Mucosa of stomach (tissue), 1 donor: ENCODE results near the gene PRIM1.

Source experiments
- H3K27me3 ChIP-seq: one replicate; pipeline ENCODE4 v1.7.0; 2013; ENCODE audit warnings: mild to moderate bottlenecking, low read length; ENCODE audit not compliant: control insufficient read depth, insufficient read depth
- H3K36me3 ChIP-seq: one replicate; pipeline ENCODE4 v1.7.0; 2013; ENCODE audit warnings: low read length; ENCODE audit not compliant: control insufficient read depth, insufficient read depth
- H3K4me1 ChIP-seq: one replicate; pipeline ENCODE4 v1.7.0; 2013; ENCODE audit warnings: mild to moderate bottlenecking, low read length; ENCODE audit not compliant: control insufficient read depth, insufficient read depth
- H3K4me3 ChIP-seq: one replicate; pipeline ENCODE4 v1.7.0; 2013; ENCODE audit warnings: low read length
- H3K9ac ChIP-seq: one replicate; pipeline ENCODE4 v1.7.0; 2013; ENCODE audit warnings: mild to moderate bottlenecking, low read length, moderate library complexity
- H3K9me3 ChIP-seq: one replicate; pipeline ENCODE4 v1.7.0; 2013; ENCODE audit warnings: mild to moderate bottlenecking, low read length, moderate library complexity; ENCODE audit not compliant: control insufficient read depth
- donor health status: Pancreatic carcinoma.

PRIM1 gene

GRCh38 chr12:56723352-56723751 is 28.8 kb downstream of the PRIM1 start:
- peaks cover 4% of the 10 kb centered on the region for H3K36me3 ChIP-seq
- H3K4me3 ChIP-seq = no peak overlapping the region
- H3K9ac ChIP-seq = peak overlapping the region; percentile 29
- H3K4me1 ChIP-seq = peaks cover 48% of the 10 kb centered on the region
- no peaks in the 10 kb centered on the region for H3K27me3 ChIP-seq
- no peaks in the 10 kb centered on the region for H3K9me3 ChIP-seq

- Histone ChIP-seq H3K9ac (peak overlapping the region; percentile 29), H3K27me3 (no peaks in the 10 kb centered on the region), H3K9me3 (no peaks in the 10 kb centered on the region), H3K36me3 (peaks cover 4% of the 10 kb centered on the region), H3K4me3 (no peak overlapping the region), H3K4me1 (peaks cover 48% of the 10 kb centered on the region)
Measured at GRCh38 chr12:56722832-56723231, 29.3 kb downstream of the PRIM1 start.

- H3K9ac ChIP-seq = no peak overlapping the region
Measured at GRCh38 chr12:56721721-56722120, 30.4 kb downstream of the PRIM1 start.

GRCh38 chr12:56721216-56721615 is 30.9 kb downstream of the PRIM1 start:
- H3K4me1 ChIP-seq = peaks cover 44% of the 10 kb centered on the region
- no peaks in the 10 kb centered on the region for H3K9me3 ChIP-seq
- no peak overlapping the region for H3K4me3 ChIP-seq
- peaks cover 4% of the 10 kb centered on the region for H3K36me3 ChIP-seq
- no peak overlapping the region for H3K9ac ChIP-seq
- H3K27me3 ChIP-seq = no peaks in the 10 kb centered on the region

More at GRCh38 chr12:56721721-56722120, 30.4 kb downstream of the PRIM1 start:
- Histone ChIP-seq H3K27me3 (no peaks in the 10 kb centered on the region), H3K9me3 (no peaks in the 10 kb centered on the region), H3K4me3 (no peak overlapping the region), H3K4me1 (peaks cover 43% of the 10 kb centered on the region), H3K36me3 (peaks cover 4% of the 10 kb centered on the region)

- Histone ChIP-seq H3K9ac (no peak overlapping the region), H3K9me3 (no peaks in the 10 kb centered on the region), H3K4me1 (peaks cover 44% of the 10 kb centered on the region), H3K27me3 (no peaks in the 10 kb centered on the region), H3K36me3 (peaks cover 4% of the 10 kb centered on the region), H3K4me3 (no peak overlapping the region)
Measured at GRCh38 chr12:56720731-56721151, 31.4 kb downstream of the PRIM1 start.

GRCh38 chr12:56719056-56719455 is 33.1 kb downstream of the PRIM1 start:
- H3K4me3 ChIP-seq = no peak overlapping the region
- H3K9me3 ChIP-seq = no peaks in the 10 kb centered on the region
- H3K36me3 ChIP-seq = peaks cover 5% of the 10 kb centered on the region
- H3K4me1 ChIP-seq = peaks cover 43% of the 10 kb centered on the region
- H3K9ac ChIP-seq = no peak overlapping the region
- no peaks in the 10 kb centered on the region for H3K27me3 ChIP-seq

- Histone ChIP-seq H3K27me3 (no peaks in the 10 kb centered on the region), H3K4me1 (peaks cover 43% of the 10 kb centered on the region), H3K36me3 (peaks cover 9% of the 10 kb centered on the region), H3K4me3 (no peak overlapping the region), H3K9me3 (no peaks in the 10 kb centered on the region), H3K9ac (no peak overlapping the region)
Measured at GRCh38 chr12:56718636-56719035, 33.5 kb downstream of the PRIM1 start.

GRCh38 chr12:56718149-56718548 is 34.0 kb downstream of the PRIM1 start:
- Histone ChIP-seq H3K27me3 (no peaks in the 10 kb centered on the region), H3K4me1 (peaks cover 40% of the 10 kb centered on the region), H3K9ac (no peak overlapping the region), H3K9me3 (no peaks in the 10 kb centered on the region), H3K4me3 (no peak overlapping the region), H3K36me3 (peaks cover 14% of the 10 kb centered on the region)

GRCh38 chr12:56716933-56717880 is 34.9 kb downstream of the PRIM1 start:
- Histone ChIP-seq H3K4me1 (peaks cover 30% of the 10 kb centered on the region), H3K27me3 (no peaks in the 10 kb centered on the region), H3K36me3 (peaks cover 14% of the 10 kb centered on the region), H3K9ac (no peak overlapping the region), H3K9me3 (no peaks in the 10 kb centered on the region), H3K4me3 (no peak overlapping the region)

- Histone ChIP-seq H3K4me3 (no peak overlapping the region), H3K9ac (no peak overlapping the region), H3K36me3 (peaks cover 14% of the 10 kb centered on the region)
Measured at GRCh38 chr12:56716458-56716857, 35.7 kb downstream of the PRIM1 start.

GRCh38 chr12:56715798-56716197 is 36.3 kb downstream of the PRIM1 start:
- Histone ChIP-seq H3K36me3 (peaks cover 14% of the 10 kb centered on the region), H3K27me3 (no peaks in the 10 kb centered on the region), H3K9ac (no peak overlapping the region), H3K4me1 (peaks cover 16% of the 10 kb centered on the region), H3K4me3 (no peak overlapping the region), H3K9me3 (no peaks in the 10 kb centered on the region)

More at GRCh38 chr12:56716458-56716857, 35.7 kb downstream of the PRIM1 start:
- H3K27me3 ChIP-seq = no peaks in the 10 kb centered on the region
- H3K9me3 ChIP-seq = no peaks in the 10 kb centered on the region
- H3K4me1 ChIP-seq = peaks cover 23% of the 10 kb centered on the region

- no peak overlapping the region for H3K9ac ChIP-seq
- H3K9me3 ChIP-seq = no peaks in the 10 kb centered on the region
- peaks cover 10% of the 10 kb centered on the region for H3K36me3 ChIP-seq
- no peak overlapping the region for H3K4me3 ChIP-seq
- no peaks in the 10 kb centered on the region for H3K27me3 ChIP-seq
- peaks cover 13% of the 10 kb centered on the region for H3K4me1 ChIP-seq
Measured at GRCh38 chr12:56714431-56714929, 37.6 kb downstream of the PRIM1 start.
